IPS-18c (cell line): ENCODE data around the gene ZNF682.
"Not testable (repeated sequence)": the region's sequence is repeated elsewhere in the genome, so short reads cannot be mapped to it uniquely, and the experiment has no call there.

ENCODE experiments used
- H3K4me3 ChIP-seq: 2 replicates; pipeline ENCODE4 v1.7.0; 2013; ENCODE audit warnings: low read depth, mild to moderate bottlenecking, low read length, moderate library complexity; ENCODE audit not compliant: insufficient read depth
- H3K9me3 ChIP-seq: one replicate; pipeline ENCODE4 v1.6.1; 2013; ENCODE audit warnings: mild to moderate bottlenecking, low read length, moderate library complexity; ENCODE audit not compliant: control insufficient read depth, insufficient read depth

Gene ZNF682

DNA sequence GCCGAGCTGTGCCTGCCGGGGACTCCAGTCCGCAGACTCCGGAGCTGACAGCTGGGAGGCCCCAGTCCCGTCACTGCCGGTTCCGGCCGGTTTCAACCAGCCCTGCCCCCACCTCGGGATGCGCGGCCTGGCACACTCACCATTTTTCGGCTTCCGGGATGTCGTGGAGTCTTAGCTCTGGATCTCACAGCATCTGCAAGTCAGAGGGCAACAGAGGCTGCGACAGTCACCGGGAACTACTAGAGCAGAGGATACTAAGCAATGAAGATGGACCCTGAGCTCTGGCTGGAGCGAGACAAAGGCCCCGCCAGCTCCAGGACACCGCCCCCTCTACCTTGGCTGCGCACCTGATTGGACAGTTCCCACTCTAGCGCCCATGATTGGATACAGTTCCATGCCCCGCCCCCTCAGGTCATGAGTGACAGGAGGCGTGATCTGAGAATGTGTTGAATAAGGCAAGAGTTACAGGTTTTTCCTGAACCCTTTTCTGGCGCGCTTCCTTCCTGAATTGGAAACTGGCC is at the start of gene ZNF682:
Gene ZNF682, minus strand, starts transcription at position 303 of the 521 bp plus-strand sequence. Its CDS starts 160 bp downstream, at position 143.
- Histone ChIP-seq H3K4me3 (peak within 1 kb of the TSS; percentile 85), H3K9me3 (peaks cover 6% of the 10 kb centered on the region)

DNA sequence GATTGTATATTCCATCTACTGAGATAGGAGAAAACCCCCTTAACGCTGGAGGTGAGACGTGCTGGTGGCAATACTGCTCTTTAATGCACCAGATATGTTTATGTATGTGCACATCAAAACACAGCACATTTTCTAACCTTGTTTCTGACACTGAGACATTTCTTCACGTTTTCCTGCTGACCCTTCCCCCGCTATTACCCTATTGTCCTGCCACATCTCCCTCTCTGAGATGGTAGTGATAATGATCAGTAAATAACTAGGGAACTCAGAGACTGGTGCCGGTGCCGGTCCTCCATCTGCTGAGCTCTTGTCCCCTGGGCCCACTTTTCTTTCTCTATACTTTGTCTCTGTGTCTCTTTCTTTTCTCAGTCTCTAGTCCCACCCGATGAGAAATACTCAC is 43.6 kb upstream of the ZNF682 start:
- H3K4me3 ChIP-seq, H3K9me3 ChIP-seq: not testable (repeated sequence)

- H3K4me3 ChIP-seq, H3K9me3 ChIP-seq: not testable (repeated sequence)
Observed at GRCh38 chr19:20082232-20082833, 43.0 kb upstream of the ZNF682 start.

- Histone ChIP-seq H3K9me3 (peaks cover 2% of the 10 kb centered on the region), H3K4me3 (peak overlapping the region; percentile 34)
Observed at GRCh38 chr19:20080656-20081055, 41.4 kb upstream of the ZNF682 start.

- H3K9me3 ChIP-seq = peaks cover 2% of the 10 kb centered on the region
- peak overlapping the region; percentile 95; the same call in 1 of the 2 replicates for H3K4me3 ChIP-seq
Observed at GRCh38 chr19:20079476-20079875, 40.2 kb upstream of the ZNF682 start.

DNA sequence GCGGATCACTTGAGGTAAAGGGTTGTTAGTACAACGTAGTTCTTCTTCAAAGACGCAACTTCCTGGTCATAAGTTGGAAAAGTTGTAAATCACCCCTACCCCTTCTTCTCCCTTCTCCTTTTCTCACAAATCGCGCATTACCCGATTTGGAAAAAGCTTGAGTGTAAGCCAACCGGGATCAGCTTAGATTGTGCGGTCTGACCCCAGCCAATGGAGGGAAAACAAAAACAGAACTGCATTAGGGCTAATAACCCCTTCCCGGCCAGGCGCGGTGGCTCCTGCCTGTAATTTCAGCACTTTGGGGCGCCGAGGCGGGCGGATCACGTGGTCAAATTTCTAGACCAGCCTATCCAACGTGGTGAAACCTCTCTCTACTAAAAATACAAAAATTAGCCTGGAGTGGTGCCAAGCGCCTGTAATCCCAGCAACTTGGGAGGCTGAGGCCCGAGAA is 39.3 kb upstream of the ZNF682 start:
- H3K9me3 ChIP-seq = no peaks in the 10 kb centered on the region
- peak overlapping the region; percentile 95 for H3K4me3 ChIP-seq

- Histone ChIP-seq H3K9me3 (no peaks in the 10 kb centered on the region), H3K4me3 (peak within 1 kb of the TSS; percentile 95)
Observed at GRCh38 chr19:20077791-20078463, 38.6 kb upstream of the ZNF682 start, which contains the start of gene ZNF90. Gene ZNF90, plus strand, starts transcription at chr19:20078000. Its CDS starts 133 bp downstream, at chr19:20078133.

GRCh38 chr19:20072936-20073335 is 33.6 kb upstream of the ZNF682 start:
- Histone ChIP-seq H3K4me3 (no peak overlapping the region), H3K9me3 (peaks cover 2% of the 10 kb centered on the region)

- H3K4me3 ChIP-seq = no peak overlapping the region
- H3K9me3 ChIP-seq = peaks cover 2% of the 10 kb centered on the region
Observed at GRCh38 chr19:20070691-20071090, 31.4 kb upstream of the ZNF682 start.

GRCh38 chr19:20068559-20068958 is 29.3 kb upstream of the ZNF682 start:
- not testable (repeated sequence) for H3K4me3 ChIP-seq, H3K9me3 ChIP-seq

GRCh38 chr19:20067943-20068342 is 28.6 kb upstream of the ZNF682 start:
- peak overlapping the region; percentile 17; the same call in 1 of the 2 replicates for H3K4me3 ChIP-seq

GRCh38 chr19:20066861-20067260 is 27.6 kb upstream of the ZNF682 start:
- peaks cover 10% of the 10 kb centered on the region for H3K9me3 ChIP-seq
- H3K4me3 ChIP-seq = no peak overlapping the region

More at GRCh38 chr19:20067943-20068342, 28.6 kb upstream of the ZNF682 start:
- peaks cover 10% of the 10 kb centered on the region for H3K9me3 ChIP-seq

- H3K4me3 ChIP-seq = no peak overlapping the region
- peaks cover 4% of the 10 kb centered on the region for H3K9me3 ChIP-seq
Observed at GRCh38 chr19:20060282-20060681, 21.0 kb upstream of the ZNF682 start.

- H3K9me3 ChIP-seq, H3K4me3 ChIP-seq: not testable (repeated sequence)
Observed at GRCh38 chr19:20058738-20059137, 19.4 kb upstream of the ZNF682 start.

- Histone ChIP-seq H3K9me3 (no peaks in the 10 kb centered on the region), H3K4me3 (peak overlapping the region; percentile 87)
Observed at GRCh38 chr19:20051841-20052768, 12.8 kb upstream of the ZNF682 start.

DNA sequence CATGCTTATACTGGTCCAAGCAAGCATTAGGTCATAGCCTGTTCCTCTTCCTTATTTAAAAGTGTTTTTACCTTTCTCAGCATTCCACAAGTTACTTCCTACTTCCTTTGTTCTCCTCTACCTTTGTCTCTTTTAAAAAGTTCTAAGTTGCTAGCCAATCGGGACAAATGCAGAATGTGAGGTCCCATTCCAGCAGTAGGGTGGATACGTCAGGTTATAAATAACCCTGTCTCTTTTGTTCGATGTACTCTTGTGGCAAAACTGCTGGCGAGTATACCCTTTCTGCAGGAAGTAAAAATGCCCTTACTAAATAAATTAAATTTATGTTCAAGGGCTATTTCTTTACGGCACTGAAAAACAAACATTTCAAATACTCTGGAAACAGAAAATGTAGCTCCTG is 6.4 kb upstream of the ZNF682 start:
- H3K9me3 ChIP-seq, H3K4me3 ChIP-seq: not testable (repeated sequence)

DNA sequence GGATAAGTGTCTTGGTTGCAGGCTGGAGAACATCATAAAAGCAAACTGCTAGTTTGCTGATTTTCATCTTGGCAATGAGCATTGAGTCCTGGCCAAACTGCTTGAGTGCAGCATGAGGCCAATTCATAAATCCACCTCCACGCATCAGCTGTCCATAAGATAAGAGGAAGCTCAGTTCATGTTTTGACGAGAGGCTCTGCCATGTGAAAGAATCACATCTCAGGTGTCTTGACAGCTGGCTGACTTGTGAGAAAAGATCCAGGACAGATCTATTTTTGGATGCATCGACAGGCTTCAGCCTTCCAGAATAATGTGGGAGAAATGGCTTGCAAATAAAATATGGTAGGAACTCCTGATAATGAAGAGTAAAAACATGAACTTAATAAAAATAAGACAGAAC is 5.4 kb upstream of the ZNF682 start:
- H3K9me3 ChIP-seq = peaks cover 3% of the 10 kb centered on the region
- H3K4me3 ChIP-seq = no peak overlapping the region
